Osteocyte (in vitro differentiated cells): ENCODE data around the gene XYLT1. TPM values are rescaled to one million over a fixed set of nuclear protein-coding genes. Genes with fewer than 3 reads are reported as not detected.

Experiments
- DNase-seq: peaks from one replicate; pipeline ENCODE4 v3.0.0; 2021; ENCODE audit warnings: mixed read lengths; ENCODE audit not compliant: unreplicated experiment; ENCODE audit errors: extremely low spot score
- H3K27ac Mint-ChIP-seq: one replicate; pipeline ENCODE4 v1.8.0; 2021; ENCODE audit warnings: mild to moderate bottlenecking, mixed read lengths; ENCODE audit not compliant: unreplicated experiment
- H3K27me3 Mint-ChIP-seq: one replicate; pipeline ENCODE4 v1.8.0; 2021; ENCODE audit warnings: mixed read lengths; ENCODE audit not compliant: unreplicated experiment
- H3K36me3 Mint-ChIP-seq: one replicate; pipeline ENCODE4 v1.8.0; 2021; ENCODE audit warnings: mixed read lengths; ENCODE audit not compliant: unreplicated experiment
- H3K4me1 Mint-ChIP-seq: one replicate; pipeline ENCODE4 v1.8.0; 2021; ENCODE audit warnings: mixed read lengths; ENCODE audit not compliant: unreplicated experiment
- H3K4me3 Mint-ChIP-seq: one replicate; pipeline ENCODE4 v1.8.0; 2021; ENCODE audit warnings: mild to moderate bottlenecking, moderate library complexity, mixed read lengths; ENCODE audit not compliant: unreplicated experiment
- H3K9me3 Mint-ChIP-seq: one replicate; pipeline ENCODE4 v1.8.0; 2021; ENCODE audit warnings: mixed read lengths; ENCODE audit not compliant: unreplicated experiment
- CTCF ChIP-seq: fragments of 200-600 bp; sonication (generic); IDR thresholded peaks from 2 replicates; pipeline ENCODE4 v1.5.0; 2021; ENCODE audit warnings: antibody characterized with exemption, mild to moderate bottlenecking, moderate library complexity
- total RNA-seq: library from RNA; stranded (reverse); gene quantifications from 2 replicates; pipeline ENCODE4 v1.2.1, GENCODE V29; 2021

The XYLT1 gene
- total RNA-seq, 1 donor from 2014 or later = 11.1 TPM

- TF ChIP-seq CTCF = no peak
- H3K4me1 Mint-ChIP-seq = no peaks in the 10 kb centered on the region
- no peaks in the 10 kb centered on the region for H3K9me3 Mint-ChIP-seq
- no peak for DNase-seq
- no peaks in the 10 kb centered on the region for H3K36me3 Mint-ChIP-seq
- no peaks in the 10 kb centered on the region for H3K27me3 Mint-ChIP-seq
- H3K27ac Mint-ChIP-seq = no peak overlapping the region
- no peak overlapping the region for H3K4me3 Mint-ChIP-seq
Measured at GRCh38 chr16:17329391-17329790, 141.4 kb downstream of the XYLT1 start.

GRCh38 chr16:17328932-17329331 lies 141.8 kb downstream of the XYLT1 start:
- Mint-ChIP-seq H3K27me3 (no peaks in the 10 kb centered on the region), H3K27ac (no peak overlapping the region), H3K4me1 (no peaks in the 10 kb centered on the region), H3K9me3 (no peaks in the 10 kb centered on the region), H3K36me3 (no peaks in the 10 kb centered on the region), H3K4me3 (no peak overlapping the region)
- no peak for DNase-seq
- TF ChIP-seq CTCF = no peak

GRCh38 chr16:17327664-17328335 lies 143.0 kb downstream of the XYLT1 start:
- Mint-ChIP-seq H3K9me3 (no peaks in the 10 kb centered on the region), H3K27ac (no peak overlapping the region), H3K4me3 (no peak overlapping the region), H3K27me3 (no peaks in the 10 kb centered on the region), H3K4me1 (no peaks in the 10 kb centered on the region), H3K36me3 (no peaks in the 10 kb centered on the region)
- DNase-seq = no peak
- TF ChIP-seq CTCF = no peak

GRCh38 chr16:17325476-17326143 lies 145.2 kb downstream of the XYLT1 start:
- Mint-ChIP-seq H3K27ac (no peak overlapping the region), H3K9me3 (no peaks in the 10 kb centered on the region), H3K36me3 (no peaks in the 10 kb centered on the region), H3K27me3 (no peaks in the 10 kb centered on the region), H3K4me1 (no peaks in the 10 kb centered on the region), H3K4me3 (no peak overlapping the region)
- TF ChIP-seq CTCF = no peak
- no peak for DNase-seq

- no peak for TF ChIP-seq CTCF
- Mint-ChIP-seq H3K36me3 (no peaks in the 10 kb centered on the region), H3K27me3 (no peaks in the 10 kb centered on the region), H3K9me3 (no peaks in the 10 kb centered on the region), H3K27ac (no peak overlapping the region), H3K4me1 (no peaks in the 10 kb centered on the region), H3K4me3 (no peak overlapping the region)
- no peak for DNase-seq
Measured at GRCh38 chr16:17324451-17324850, 146.3 kb downstream of the XYLT1 start.
